GM06990 (cell line): ENCODE measurements around the gene C2CD3.

Source experiments
- DNase-seq: peaks from one replicate; pipeline ENCODE4 v3.0.0-alpha.2; 2011; ENCODE audit not compliant: insufficient read length; ENCODE audit errors: extremely low read depth
- H3K27me3 ChIP-seq: replicated peaks from 2 replicates; pipeline ENCODE4 v1.6.0; 2011; ENCODE audit warnings: low read length; ENCODE audit not compliant: control insufficient read depth, insufficient read depth
- H3K36me3 ChIP-seq: 2 replicates; pipeline ENCODE4 v1.5.1; 2011; ENCODE audit warnings: low read length; ENCODE audit not compliant: control insufficient read depth, insufficient read depth
- H3K4me3 ChIP-seq: replicated peaks from 2 replicates; pipeline ENCODE4 v1.5.1; 2011; ENCODE audit warnings: low read depth, mild to moderate bottlenecking, control low read depth, low read length
- TF ChIP-seq, protein P1 (sequence below): IDR thresholded peaks from 2 replicates; pipeline ENCODE4 v1.5.1; 2011; ENCODE audit warnings: low read length, control low read depth, mild to moderate bottlenecking, inconsistent platforms; ENCODE audit not compliant: insufficient read depth, poor library complexity, severe bottlenecking

C2CD3 gene

DNA sequence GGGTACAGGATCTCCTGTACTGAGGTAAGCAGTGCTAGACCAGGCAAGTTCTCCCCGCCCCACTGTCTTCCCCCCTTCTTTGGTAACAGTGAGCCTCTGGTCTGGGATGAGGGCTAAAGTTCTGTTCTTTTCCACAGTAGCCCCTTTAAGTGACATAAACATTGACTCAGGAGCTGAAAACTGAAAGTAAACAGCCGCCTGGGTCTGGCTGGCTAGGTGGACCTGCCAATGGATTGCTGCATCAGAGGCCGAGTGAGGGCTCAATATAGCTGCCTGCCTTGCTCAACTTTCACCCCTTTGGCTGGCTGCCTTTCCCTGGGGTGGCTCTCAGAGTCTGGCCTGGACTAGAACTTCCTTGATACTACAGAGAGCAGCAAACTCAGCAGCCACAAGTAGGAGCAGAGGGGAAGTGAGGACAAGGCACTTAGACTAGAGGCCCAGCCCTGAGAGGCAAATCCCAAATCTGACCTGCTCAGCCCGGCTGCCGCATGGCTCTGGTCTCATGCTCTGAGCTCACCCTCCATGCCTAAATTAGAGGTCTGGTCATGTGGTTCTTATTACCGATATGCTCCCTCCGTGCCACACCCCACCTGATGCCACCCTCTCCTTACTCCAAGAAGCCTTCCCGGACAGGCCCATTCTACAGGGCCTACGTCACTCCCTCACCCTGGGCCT lies 152.3 kb downstream of the C2CD3 start:
- no peaks in the 10 kb centered on the region for H3K27me3 ChIP-seq
- no peaks in the 10 kb centered on the region; the same call in none of the 2 replicates for H3K36me3 ChIP-seq
- no peak for DNase-seq
- no peak overlapping the region for H3K4me3 ChIP-seq
- TF ChIP-seq, protein P1, sequence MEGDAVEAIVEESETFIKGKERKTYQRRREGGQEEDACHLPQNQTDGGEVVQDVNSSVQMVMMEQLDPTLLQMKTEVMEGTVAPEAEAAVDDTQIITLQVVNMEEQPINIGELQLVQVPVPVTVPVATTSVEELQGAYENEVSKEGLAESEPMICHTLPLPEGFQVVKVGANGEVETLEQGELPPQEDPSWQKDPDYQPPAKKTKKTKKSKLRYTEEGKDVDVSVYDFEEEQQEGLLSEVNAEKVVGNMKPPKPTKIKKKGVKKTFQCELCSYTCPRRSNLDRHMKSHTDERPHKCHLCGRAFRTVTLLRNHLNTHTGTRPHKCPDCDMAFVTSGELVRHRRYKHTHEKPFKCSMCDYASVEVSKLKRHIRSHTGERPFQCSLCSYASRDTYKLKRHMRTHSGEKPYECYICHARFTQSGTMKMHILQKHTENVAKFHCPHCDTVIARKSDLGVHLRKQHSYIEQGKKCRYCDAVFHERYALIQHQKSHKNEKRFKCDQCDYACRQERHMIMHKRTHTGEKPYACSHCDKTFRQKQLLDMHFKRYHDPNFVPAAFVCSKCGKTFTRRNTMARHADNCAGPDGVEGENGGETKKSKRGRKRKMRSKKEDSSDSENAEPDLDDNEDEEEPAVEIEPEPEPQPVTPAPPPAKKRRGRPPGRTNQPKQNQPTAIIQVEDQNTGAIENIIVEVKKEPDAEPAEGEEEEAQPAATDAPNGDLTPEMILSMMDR: no peak

- TF ChIP-seq, protein P1: no peak
- Histone ChIP-seq H3K36me3 (peaks cover 3% of the 10 kb centered on the region; the same call in 1 of the 2 replicates), H3K4me3 (no peak overlapping the region), H3K27me3 (no peaks in the 10 kb centered on the region)
- no peak for DNase-seq
Observed at GRCh38 chr11:74017631-74018030, 153.2 kb downstream of the C2CD3 start.

GRCh38 chr11:74015919-74016684 lies 154.7 kb downstream of the C2CD3 start:
- Histone ChIP-seq H3K36me3 (peaks cover 4% of the 10 kb centered on the region), H3K27me3 (no peaks in the 10 kb centered on the region), H3K4me3 (no peak overlapping the region)
- TF ChIP-seq, protein P1: no peak
- DNase-seq: no peak

DNA sequence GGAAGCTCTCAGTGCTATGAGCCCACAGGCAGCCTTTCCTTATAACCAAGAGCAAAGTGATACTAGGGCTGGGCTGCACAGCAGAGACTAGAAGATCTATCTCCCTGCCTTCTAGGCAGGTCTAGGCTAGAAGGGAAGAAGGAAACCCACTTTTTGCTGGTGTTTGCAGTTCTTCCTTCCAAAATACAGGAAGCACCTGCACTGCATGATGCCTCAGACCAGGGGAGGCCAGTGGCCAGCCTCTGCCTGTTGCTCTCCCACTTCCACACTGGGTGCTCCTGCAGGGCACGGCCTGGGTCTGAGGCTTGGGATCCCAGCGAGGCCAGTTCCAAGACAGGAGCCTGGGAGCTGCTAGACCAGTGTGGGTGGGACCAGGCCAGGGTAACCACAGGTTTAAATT lies 155.9 kb downstream of the C2CD3 start:
- H3K27me3 ChIP-seq: no peaks in the 10 kb centered on the region
- H3K4me3 ChIP-seq: no peak overlapping the region
- H3K36me3 ChIP-seq: peaks cover 4% of the 10 kb centered on the region
- TF ChIP-seq, protein P1: no peak
- no peak for DNase-seq

DNA sequence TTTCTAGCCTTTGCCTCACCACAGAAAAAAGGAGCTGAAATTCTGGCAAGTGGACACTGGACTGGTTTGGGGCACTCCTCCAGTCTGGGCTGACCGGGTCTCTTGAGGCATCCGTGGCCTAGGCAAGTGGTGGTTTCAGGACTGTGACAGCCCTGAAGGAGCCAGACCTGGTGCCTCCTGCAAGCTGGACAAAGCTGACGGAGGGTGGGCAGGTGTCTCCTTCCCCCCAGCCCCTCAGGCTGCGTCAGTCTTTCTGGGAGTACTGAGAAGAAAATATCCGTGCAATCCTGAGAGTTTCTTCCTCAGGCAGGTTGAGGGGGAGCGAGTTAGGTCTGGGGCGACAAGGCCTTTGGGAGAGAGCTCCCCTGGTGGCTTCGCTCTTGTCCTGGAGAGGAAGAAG lies 157.7 kb downstream of the C2CD3 start:
- no peak for DNase-seq
- TF ChIP-seq, protein P1: no peak
- H3K36me3 ChIP-seq: peaks cover 4% of the 10 kb centered on the region
- no peaks in the 10 kb centered on the region for H3K27me3 ChIP-seq
- no peak overlapping the region for H3K4me3 ChIP-seq
